SK-N-SH (cell line): Measurements from ENCODE around the gene EFEMP2. TPM values are rescaled to one million over a fixed set of nuclear protein-coding genes. Genes with fewer than 3 reads are reported as not detected.

Source experiments
- CTCF ChIA-PET: fragments of 300-600, 350-600 bp; formaldehyde crosslinking; extraction: SDS; loops from one replicate; lab custom pipeline; 2021; lab: Yijun Ruan, JAX
- POLR2A ChIA-PET: fragments of 350-600 bp; sonication (Branson Sonifier 250); formaldehyde crosslinking; extraction: SDS; loops from one replicate; lab custom pipeline; 2020; ENCODE audit warnings: antibody characterized with exemption, inconsistent platforms; lab: Yijun Ruan, JAX
- DNase-seq: peaks from one replicate; pipeline ENCODE4 v3.0.0; 2012
- H2AFZ ChIP-seq: fragments of 200-600 bp; sonication (generic); 2 replicates; pipeline ENCODE4 v1.8.1; 2016; ENCODE audit warnings: antibody characterized with exemption, mild to moderate bottlenecking, low read depth
- H3F3A ChIP-seq: fragments of 200-600 bp; sonication (generic); replicated peaks from 2 replicates; pipeline ENCODE3; 2016; ENCODE audit warnings: antibody characterized with exemption, mild to moderate bottlenecking; ENCODE audit not compliant: insufficient read depth
- H3K27ac ChIP-seq, 2 experiments: fragments of 200-500 bp in 1 of 2; fragments of 200-600 bp in 1 of 2; sonication (Bioruptor generic) in 1 of 2; sonication (generic), shearing (Covaris generic) in 1 of 2; 2 replicates each; pipeline versions ENCODE4 v1.5.1 to v1.6.1; 2014 to 2016; ENCODE audit warnings: low read depth in 2 of 2, inconsistent platforms in 1 of 2, low read length in 1 of 2, mild to moderate bottlenecking in 1 of 2, mixed read lengths in 1 of 2
- H3K27me3 ChIP-seq: fragments of 200-600 bp; sonication (generic), shearing (Covaris generic); 2 replicates; pipeline ENCODE4 v1.6.1; 2016; ENCODE audit warnings: mixed run types; ENCODE audit not compliant: insufficient read depth
- H3K36me3 ChIP-seq, 2 experiments: fragments of 200-500 bp in 1 of 2; fragments of 200-600 bp in 1 of 2; sonication (Bioruptor generic) in 1 of 2; sonication (generic) in 1 of 2; replicated peaks in 1 of 2; 2 replicates each; pipeline versions ENCODE3 to v1.5.1; 2014 to 2016; ENCODE audit warnings: low read length in 1 of 2, mild to moderate bottlenecking in 1 of 2; ENCODE audit not compliant: insufficient read depth in 2 of 2, control insufficient read depth in 1 of 2
- H3K4me1 ChIP-seq, 2 experiments: fragments of 200-500 bp in 1 of 2; fragments of 200-600 bp in 1 of 2; sonication (Bioruptor generic) in 1 of 2; sonication (generic), shearing (Covaris generic) in 1 of 2; 2 replicates each; pipeline versions ENCODE4 v1.5.1 to v1.6.1; 2014 to 2016; ENCODE audit warnings: low read depth in 1 of 2, low read length in 1 of 2, mixed run types in 1 of 2; ENCODE audit not compliant: insufficient read depth in 2 of 2, control insufficient read depth in 1 of 2
- H3K4me2 ChIP-seq: fragments of 200-600 bp; sonication (generic), shearing (Covaris generic); 2 replicates; pipeline ENCODE4 v1.6.1; 2017; ENCODE audit warnings: mixed run types
- H3K4me3 ChIP-seq, 2 experiments: fragments of 200-500 bp in 1 of 2; fragments of 200-600 bp in 1 of 2; sonication (Bioruptor generic) in 1 of 2; sonication (generic), shearing (Covaris generic) in 1 of 2; 2 replicates each; pipeline versions ENCODE4 v1.5.1 to v1.8.1; 2014 to 2016; ENCODE audit warnings: low read depth in 2 of 2, inconsistent platforms in 1 of 2, low read length in 1 of 2, mild to moderate bottlenecking in 1 of 2, mixed read lengths in 1 of 2, moderate library complexity in 1 of 2
- H3K79me2 ChIP-seq: fragments of 200-600 bp; sonication (generic); 2 replicates; pipeline ENCODE4 v1.8.1; 2017; ENCODE audit warnings: mild to moderate bottlenecking; ENCODE audit not compliant: insufficient read depth
- H3K9ac ChIP-seq: fragments of 200-600 bp; sonication (generic); 2 replicates; pipeline ENCODE4 v1.6.1; 2017; ENCODE audit warnings: mixed run types
- H3K9me2 ChIP-seq: fragments of 200-600 bp; sonication (generic); 2 replicates; pipeline ENCODE4 v1.6.1; 2017; ENCODE audit warnings: mixed run types
- H3K9me3 ChIP-seq: fragments of 200-600 bp; sonication (generic); 2 replicates; pipeline ENCODE4 v1.6.1; 2017; ENCODE audit warnings: mixed run types, mild to moderate bottlenecking, moderate library complexity
- H4K20me1 ChIP-seq: fragments of 200-600 bp; sonication (generic); 2 replicates; pipeline ENCODE4 v1.6.1; 2017; ENCODE audit warnings: mild to moderate bottlenecking, mixed run types; ENCODE audit not compliant: insufficient read depth
- CTCF ChIP-seq: fragments of 200-600 bp; sonication (generic); IDR thresholded peaks from 2 replicates; pipeline ENCODE4 v1.6.1; 2017; ENCODE audit warnings: antibody characterized with exemption, mild to moderate bottlenecking, moderate library complexity
- EP300 ChIP-seq, 2 experiments: IDR thresholded peaks; 2 replicates each; pipeline versions ENCODE4 v1.4.0 to v1.6.1; 2012; ENCODE audit warnings: borderline replicate concordance in 1 of 2, low read depth in 1 of 2, low read length in 1 of 2
- FOXM1 ChIP-seq: IDR thresholded peaks from 2 replicates; pipeline ENCODE4 v1.4.0; 2012; ENCODE audit warnings: low read depth, mild to moderate bottlenecking
- GABPA ChIP-seq: IDR thresholded peaks from 2 replicates; pipeline ENCODE4 v1.4.0; 2012; ENCODE audit warnings: low read depth, mild to moderate bottlenecking
- GATA2 ChIP-seq: sonication (generic); formaldehyde crosslinking; IDR thresholded peaks from 2 replicates; pipeline ENCODE4 v1.5.0; 2020; ENCODE audit warnings: mild to moderate bottlenecking, missing genetic modification reagents
- MXI1 ChIP-seq: IDR thresholded peaks from 2 replicates; pipeline ENCODE4 v1.6.1; 2012; ENCODE audit warnings: mild to moderate bottlenecking, low read depth, low read length, improper control_type of control experiment
- PBX3 ChIP-seq: IDR thresholded peaks from 2 replicates; pipeline ENCODE4; 2012
- POLR2AphosphoS5 ChIP-seq: IDR thresholded peaks from 2 replicates; pipeline ENCODE4 v1.6.1; 2012; ENCODE audit warnings: low read depth, low read length
- RCOR1 ChIP-seq: fragments of 150-350 bp; IDR thresholded peaks from 2 replicates; pipeline ENCODE4 v1.6.1; 2017; ENCODE audit warnings: antibody characterized with exemption, low read length
- RFX5 ChIP-seq: IDR thresholded peaks from 2 replicates; pipeline ENCODE4 v1.6.1; 2012; ENCODE audit warnings: mild to moderate bottlenecking, improper control_type of control experiment, low read length
- RXRA ChIP-seq: IDR thresholded peaks from 2 replicates; pipeline ENCODE4 v1.4.0; 2012; ENCODE audit warnings: low read depth, mild to moderate bottlenecking, borderline replicate concordance
- SIN3A ChIP-seq: IDR thresholded peaks from 2 replicates; pipeline ENCODE4 v1.6.1; 2012; ENCODE audit warnings: low read depth, mild to moderate bottlenecking, low read length, moderate library complexity, borderline replicate concordance
- SMC3 ChIP-seq: IDR thresholded peaks from 2 replicates; pipeline ENCODE4 v1.6.1; 2012; ENCODE audit warnings: low read depth, low read length, improper control_type of control experiment
- TAF1 ChIP-seq: IDR thresholded peaks from 2 replicates; pipeline ENCODE4 v1.6.1; 2012; ENCODE audit warnings: low read depth, mild to moderate bottlenecking, low read length, moderate library complexity, borderline replicate concordance
- USF1 ChIP-seq: IDR thresholded peaks from 2 replicates; pipeline ENCODE4 v1.4.0; 2012; ENCODE audit warnings: low read depth, borderline replicate concordance
- YY1 ChIP-seq: IDR thresholded peaks from 2 replicates; pipeline ENCODE4 v1.4.0; 2012; ENCODE audit warnings: low read depth, mild to moderate bottlenecking
- WGBS: methylation state at CpG from one replicate; pipeline ENCODE4 v1.1.6; 2017; ENCODE audit warnings: low lambda C conversion rate; 5-methylcytosine and 5-hydroxymethylcytosine counted together
- polyA plus RNA-seq, 3 experiments: library from polyadenylated mRNA; depleted of rRNA; stranded (reverse); fragments of >200 nt; gene quantifications; 2 replicates each; pipeline ENCODE4 v1.2.3, GENCODE V29; 2012
- TF ChIP-seq, protein P1 (sequence below): IDR thresholded peaks from 2 replicates; pipeline ENCODE4 v1.4.0; 2012; ENCODE audit warnings: low read depth, borderline replicate concordance

Gene EFEMP2
- polyA plus RNA-seq, 1 of the 3 experiments (the other 2 are of a cell fraction): 203 TPM

DNA sequence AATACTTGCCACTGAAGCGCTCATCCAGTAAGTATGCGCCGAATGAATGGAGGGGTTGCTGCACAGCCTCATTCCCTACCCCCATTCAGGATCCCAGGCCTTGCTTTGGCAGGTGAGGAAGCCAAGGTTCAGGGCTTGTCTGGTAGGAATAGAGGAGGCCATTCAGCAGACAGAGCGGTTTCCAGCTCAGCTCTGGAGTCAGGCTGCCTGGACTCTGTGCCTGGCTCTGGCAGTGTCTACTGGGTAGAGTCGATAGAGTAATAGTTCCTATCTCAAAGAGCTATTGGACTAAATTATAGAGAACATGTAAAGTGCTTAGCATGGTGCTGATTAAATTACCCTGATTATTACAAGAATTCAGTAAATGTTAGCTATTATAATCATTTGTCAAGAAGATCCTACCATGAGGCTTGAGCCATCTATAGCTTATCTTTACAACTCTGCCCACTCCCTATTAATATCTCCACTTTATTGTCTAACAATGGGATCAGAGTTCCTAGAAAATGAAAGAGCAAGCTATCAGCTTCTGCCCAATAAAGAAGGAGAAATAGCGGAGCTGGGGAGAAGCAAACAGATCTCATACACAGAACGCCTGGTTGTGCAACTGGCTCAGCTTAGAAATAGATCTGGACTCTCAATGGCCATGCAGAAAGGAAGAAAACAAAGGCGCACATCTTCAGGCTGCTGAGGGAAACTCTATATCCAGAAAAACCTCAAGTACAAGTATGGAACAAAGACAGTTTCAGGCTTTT, 45.4 kb downstream of the EFEMP2 start:
- Histone ChIP-seq H3K9ac (no peak overlapping the region), H3K27me3 (no peaks in the 10 kb centered on the region), H3K9me2 (no peaks in the 10 kb centered on the region), H3K36me3 (no peaks in the 10 kb centered on the region), H4K20me1 (no peaks in the 10 kb centered on the region), H3K4me2 (no peak overlapping the region), H3K4me3 (no peak overlapping the region), H3F3A (peaks cover 8% of the 10 kb centered on the region), H3K79me2 (no peaks in the 10 kb centered on the region), H3K4me1 (no peaks in the 10 kb centered on the region; a peak in 1 of 4 replicates), H2AFZ (no peak overlapping the region; the same call in 1 of the 2 replicates), H3K27ac (no peak overlapping the region), H3K9me3 (no peaks in the 10 kb centered on the region)
- CTCF ChIA-PET: interaction anchor here (0.9 to 3.9 kb wide), 5 partner anchors 10 to 122 kb away, joined by 4 to 33 read pairs (median 6); partner anchors contain the start of genes AP5B1 and KAT5
- no peak for DNase-seq
- 80% methylated on average over 8 of the region's 8 CpGs for WGBS
- POLR2A ChIA-PET: no interaction called here
- TF ChIP-seq EP300 (IDR thresholded peaks at IDR 0.05; ENCODE audit: borderline replicate concordance in 1 of 2, low read depth in 1 of 2, low read length in 1 of 2): no peak
- TF ChIP-seq RCOR1: no peak
- TF ChIP-seq FOXM1: no peak
- TF ChIP-seq POLR2AphosphoS5: no peak
- TF ChIP-seq, protein P1, sequence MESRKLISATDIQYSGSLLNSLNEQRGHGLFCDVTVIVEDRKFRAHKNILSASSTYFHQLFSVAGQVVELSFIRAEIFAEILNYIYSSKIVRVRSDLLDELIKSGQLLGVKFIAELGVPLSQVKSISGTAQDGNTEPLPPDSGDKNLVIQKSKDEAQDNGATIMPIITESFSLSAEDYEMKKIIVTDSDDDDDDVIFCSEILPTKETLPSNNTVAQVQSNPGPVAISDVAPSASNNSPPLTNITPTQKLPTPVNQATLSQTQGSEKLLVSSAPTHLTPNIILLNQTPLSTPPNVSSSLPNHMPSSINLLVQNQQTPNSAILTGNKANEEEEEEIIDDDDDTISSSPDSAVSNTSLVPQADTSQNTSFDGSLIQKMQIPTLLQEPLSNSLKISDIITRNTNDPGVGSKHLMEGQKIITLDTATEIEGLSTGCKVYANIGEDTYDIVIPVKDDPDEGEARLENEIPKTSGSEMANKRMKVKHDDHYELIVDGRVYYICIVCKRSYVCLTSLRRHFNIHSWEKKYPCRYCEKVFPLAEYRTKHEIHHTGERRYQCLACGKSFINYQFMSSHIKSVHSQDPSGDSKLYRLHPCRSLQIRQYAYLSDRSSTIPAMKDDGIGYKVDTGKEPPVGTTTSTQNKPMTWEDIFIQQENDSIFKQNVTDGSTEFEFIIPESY: no peak
- TF ChIP-seq RFX5: no peak
- TF ChIP-seq PBX3: no peak
- no peak for TF ChIP-seq MXI1
- no peak for TF ChIP-seq TAF1
- no peak for TF ChIP-seq USF1
- TF ChIP-seq SMC3: no peak
- no peak for TF ChIP-seq SIN3A
- no peak for TF ChIP-seq CTCF
- no peak for TF ChIP-seq RXRA
- TF ChIP-seq GATA2 (CRISPR knock-in tag): no peak
- no peak for TF ChIP-seq GABPA
- no peak for TF ChIP-seq YY1
